HG02642 (cell line): ENCODE data around the gene UGT1A4.

Source experiments
- ATAC-seq: cut with Tn5 transposase; IDR thresholded peaks from one replicate; pipeline ENCODE4 v1.9.1; 2021; ENCODE audit warnings: mild to moderate bottlenecking; ENCODE audit not compliant: unreplicated experiment, poor library complexity

Gene UGT1A4

GRCh38 chr2:233822101-233822771 is 103.7 kb downstream of the UGT1A4 start:
- ATAC-seq, result no peak
